GM10266 (cell line): ENCODE measurements around the gene GMPR.
A peak's percentile ranks its signal among the peaks of the same experiment; 100 is the strongest.

ENCODE experiments used
- DNase-seq: peaks from one replicate; pipeline ENCODE4 v3.0.0; 2012; ENCODE audit errors: extremely low spot score
- CTCF ChIP-seq: IDR thresholded peaks from 2 replicates; pipeline ENCODE4 v1.5.1; 2012; ENCODE audit warnings: mild to moderate bottlenecking, low read depth; ENCODE audit not compliant: control insufficient read depth, insufficient read depth; ENCODE audit errors: missing control alignments

The GMPR gene

GRCh38 chr6:16331384-16332174, 93.2 kb downstream of the GMPR start:
- DNase-seq = peak; percentile 77
- peak; percentile 92 for TF ChIP-seq CTCF

GRCh38 chr6:16332175-16332542, 93.8 kb downstream of the GMPR start:
- peak; percentile 76 for TF ChIP-seq CTCF
- DNase-seq = peak; percentile 86

GRCh38 chr6:16333580-16333979, 95.2 kb downstream of the GMPR start:
- DNase-seq = no peak
- no peak for TF ChIP-seq CTCF

GRCh38 chr6:16334671-16335070, 96.3 kb downstream of the GMPR start:
- TF ChIP-seq CTCF = no peak
- no peak for DNase-seq

- no peak for DNase-seq
- no peak for TF ChIP-seq CTCF
Measured at GRCh38 chr6:16335176-16335575, 96.8 kb downstream of the GMPR start.

- TF ChIP-seq CTCF = no peak
- DNase-seq = no peak
Measured at GRCh38 chr6:16336056-16336818, 97.8 kb downstream of the GMPR start.

GRCh38 chr6:16336911-16337294, 98.5 kb downstream of the GMPR start:
- DNase-seq = no peak
- no peak for TF ChIP-seq CTCF
